Cardiac fibroblast (primary cell): ENCODE measurements around the gene ACYP2.
A peak's percentile ranks its signal among the peaks of the same experiment; 100 is the strongest.
"Not testable (repeated sequence)": the region's sequence is repeated elsewhere in the genome, so short reads cannot be mapped to it uniquely, and the experiment has no call there.

Source experiments
- DNase-seq, 2 donors: peaks; one replicate each; pipeline versions ENCODE4 v3.0.0 to v3.0.0-alpha.2; 2010; ENCODE audit warnings: low read depth in 2 of 2
- H3K4me3 ChIP-seq, 2 donors: replicated peaks in 1 of 2; 1 replicate in 1 of 2; 2 replicates in 1 of 2; pipeline ENCODE4 v1.5.1; 2011; ENCODE audit warnings: low read depth in 2 of 2, low read length in 2 of 2, mild to moderate bottlenecking in 2 of 2, moderate library complexity in 1 of 2
- TF ChIP-seq, protein P1 (sequence below): IDR thresholded peaks from one replicate; pipeline ENCODE4 v1.5.1; 2011; ENCODE audit warnings: low read depth, mild to moderate bottlenecking, low read length, inconsistent platforms

The ACYP2 gene

DNA sequence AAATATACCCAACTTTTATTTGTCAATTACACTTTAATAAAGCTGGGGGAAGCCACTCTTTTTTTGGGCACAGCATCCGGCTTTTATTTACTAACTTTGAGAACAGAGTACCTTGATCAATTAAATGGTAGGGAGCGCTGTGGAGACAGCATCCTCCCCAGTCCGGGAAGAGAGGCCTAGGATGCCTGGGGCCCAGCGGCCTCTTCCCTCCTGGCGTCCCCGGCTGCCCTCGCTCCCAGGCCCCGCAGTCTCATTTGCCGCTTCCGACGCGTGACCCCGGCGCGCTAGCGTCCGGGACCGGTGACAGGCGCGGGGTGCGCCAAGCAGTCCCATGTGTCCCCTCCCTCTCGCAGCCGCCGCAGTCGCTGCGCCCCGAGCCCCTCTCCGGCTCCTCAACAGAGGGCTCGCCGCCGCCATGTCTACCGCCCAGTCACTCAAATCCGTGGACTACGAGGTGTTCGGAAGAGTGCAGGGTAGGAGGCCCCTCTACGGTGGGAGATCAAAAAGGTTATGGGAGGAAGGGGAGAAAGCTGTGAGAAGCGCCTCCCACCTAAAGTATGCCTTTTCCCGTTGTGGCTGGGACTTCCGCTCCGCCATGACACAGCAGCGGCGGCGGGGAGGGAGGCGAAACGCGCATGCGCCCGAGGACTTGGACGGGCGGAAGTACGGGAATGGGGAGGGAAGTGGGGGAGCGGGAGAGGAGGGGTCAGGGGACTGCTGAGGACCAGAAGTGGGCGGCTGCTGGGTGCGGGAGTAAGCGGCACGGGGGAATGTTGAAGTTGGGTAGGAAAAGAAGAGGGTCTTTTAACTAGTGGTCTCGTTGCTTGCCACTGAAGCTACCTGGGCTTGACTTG lies at the start of gene ACYP2:
Gene ACYP2 (plus strand): TSS at position 332 of the 854 bp plus-strand sequence.
- H3K4me3 ChIP-seq = peak within 1 kb of the TSS; percentile 64 to 73
- TF ChIP-seq, protein P1, sequence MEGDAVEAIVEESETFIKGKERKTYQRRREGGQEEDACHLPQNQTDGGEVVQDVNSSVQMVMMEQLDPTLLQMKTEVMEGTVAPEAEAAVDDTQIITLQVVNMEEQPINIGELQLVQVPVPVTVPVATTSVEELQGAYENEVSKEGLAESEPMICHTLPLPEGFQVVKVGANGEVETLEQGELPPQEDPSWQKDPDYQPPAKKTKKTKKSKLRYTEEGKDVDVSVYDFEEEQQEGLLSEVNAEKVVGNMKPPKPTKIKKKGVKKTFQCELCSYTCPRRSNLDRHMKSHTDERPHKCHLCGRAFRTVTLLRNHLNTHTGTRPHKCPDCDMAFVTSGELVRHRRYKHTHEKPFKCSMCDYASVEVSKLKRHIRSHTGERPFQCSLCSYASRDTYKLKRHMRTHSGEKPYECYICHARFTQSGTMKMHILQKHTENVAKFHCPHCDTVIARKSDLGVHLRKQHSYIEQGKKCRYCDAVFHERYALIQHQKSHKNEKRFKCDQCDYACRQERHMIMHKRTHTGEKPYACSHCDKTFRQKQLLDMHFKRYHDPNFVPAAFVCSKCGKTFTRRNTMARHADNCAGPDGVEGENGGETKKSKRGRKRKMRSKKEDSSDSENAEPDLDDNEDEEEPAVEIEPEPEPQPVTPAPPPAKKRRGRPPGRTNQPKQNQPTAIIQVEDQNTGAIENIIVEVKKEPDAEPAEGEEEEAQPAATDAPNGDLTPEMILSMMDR = peak; percentile 2
- DNase-seq = peak; percentile 97 to 99

DNA sequence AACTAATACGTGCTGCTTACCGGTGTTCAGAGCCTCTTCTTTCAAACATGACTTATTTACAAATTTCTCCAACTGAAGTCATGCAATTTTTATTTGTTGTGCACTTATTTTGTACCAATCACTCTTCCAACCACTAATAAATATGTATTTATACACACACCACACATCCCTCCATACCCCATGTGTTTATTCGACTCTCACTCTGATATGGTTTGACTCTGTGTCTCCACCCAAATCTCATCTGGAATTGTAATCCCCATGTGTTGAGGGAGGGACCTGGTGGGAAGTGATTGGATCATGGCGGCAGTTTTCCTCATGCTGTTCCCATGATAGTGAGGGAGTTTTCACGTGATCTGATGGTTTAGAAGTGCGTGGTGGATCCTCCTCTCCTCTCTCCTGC lies 49.5 kb upstream of the ACYP2 start:
- no peak overlapping the region for H3K4me3 ChIP-seq
- TF ChIP-seq, protein P1 = no peak
- DNase-seq = no peak

DNA sequence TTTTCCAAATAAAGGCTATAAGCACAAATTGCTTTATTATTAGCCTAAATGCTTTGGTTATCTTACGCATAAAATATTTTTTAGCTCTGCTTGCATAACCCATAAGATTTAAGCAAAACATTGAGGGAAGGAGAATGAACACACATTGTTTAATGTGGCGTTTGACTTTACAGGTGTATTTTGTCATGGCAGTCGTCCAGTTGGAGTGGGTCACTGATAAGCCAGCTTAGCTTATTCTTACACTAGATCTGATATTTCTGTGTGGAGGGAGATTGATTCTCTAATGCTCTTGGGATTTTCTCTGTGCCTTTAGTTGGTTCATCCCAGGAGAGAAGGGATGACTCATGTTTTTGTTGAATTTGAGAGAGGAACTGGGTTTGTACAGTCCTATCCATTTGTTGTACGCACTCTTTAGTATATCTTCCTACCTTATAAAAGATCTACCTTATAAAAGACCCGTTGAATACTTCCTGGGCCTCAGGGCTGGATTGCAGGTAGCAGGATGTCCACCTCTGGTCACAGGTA lies 47.5 kb upstream of the ACYP2 start:
- DNase-seq = peak in 1 of 2 donors; percentile 65
- no peak overlapping the region for H3K4me3 ChIP-seq
- TF ChIP-seq, protein P1 = no peak

DNA sequence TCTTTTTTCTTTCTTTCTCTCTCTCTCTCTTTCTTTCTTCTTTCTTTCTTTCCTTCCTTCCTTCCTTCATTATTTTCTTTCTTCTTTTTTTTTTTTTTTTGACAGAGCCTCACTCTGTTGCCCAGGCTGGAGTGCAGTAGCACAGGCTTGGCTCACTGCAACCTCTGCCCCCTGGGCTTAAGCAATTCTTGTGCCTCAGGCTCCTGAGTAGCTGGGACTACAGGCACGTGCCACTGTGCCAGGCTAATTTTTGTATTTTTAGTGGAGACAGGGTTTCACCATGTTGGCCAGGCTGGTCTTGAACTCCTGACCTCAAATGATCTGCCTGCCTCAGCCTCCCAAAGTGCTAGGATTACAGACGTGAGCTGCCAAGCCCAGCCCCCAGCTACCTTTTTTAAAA lies 42.9 kb upstream of the ACYP2 start:
- not testable (repeated sequence) for H3K4me3 ChIP-seq, DNase-seq

DNA sequence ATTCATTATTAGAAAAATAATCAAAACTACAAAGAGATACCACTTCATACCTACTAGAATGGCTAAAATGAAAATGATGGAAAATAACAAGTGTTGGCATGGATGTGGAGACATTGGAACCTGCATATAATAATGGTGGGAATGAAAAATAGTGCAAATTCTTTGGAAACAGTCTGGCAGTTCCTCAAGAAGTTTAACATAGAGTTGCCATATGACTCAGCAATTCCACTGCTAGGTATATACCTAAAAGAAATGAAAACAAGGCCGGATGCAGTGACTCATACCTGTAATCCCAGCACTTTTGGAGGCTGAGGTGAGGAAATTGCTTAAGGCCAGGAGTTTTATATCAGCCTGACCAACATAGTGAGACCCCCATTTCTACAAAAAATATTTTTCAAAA lies 41.6 kb upstream of the ACYP2 start:
- peak in 1 of 2 donors; percentile 80 for DNase-seq
- TF ChIP-seq, protein P1 = no peak

DNA sequence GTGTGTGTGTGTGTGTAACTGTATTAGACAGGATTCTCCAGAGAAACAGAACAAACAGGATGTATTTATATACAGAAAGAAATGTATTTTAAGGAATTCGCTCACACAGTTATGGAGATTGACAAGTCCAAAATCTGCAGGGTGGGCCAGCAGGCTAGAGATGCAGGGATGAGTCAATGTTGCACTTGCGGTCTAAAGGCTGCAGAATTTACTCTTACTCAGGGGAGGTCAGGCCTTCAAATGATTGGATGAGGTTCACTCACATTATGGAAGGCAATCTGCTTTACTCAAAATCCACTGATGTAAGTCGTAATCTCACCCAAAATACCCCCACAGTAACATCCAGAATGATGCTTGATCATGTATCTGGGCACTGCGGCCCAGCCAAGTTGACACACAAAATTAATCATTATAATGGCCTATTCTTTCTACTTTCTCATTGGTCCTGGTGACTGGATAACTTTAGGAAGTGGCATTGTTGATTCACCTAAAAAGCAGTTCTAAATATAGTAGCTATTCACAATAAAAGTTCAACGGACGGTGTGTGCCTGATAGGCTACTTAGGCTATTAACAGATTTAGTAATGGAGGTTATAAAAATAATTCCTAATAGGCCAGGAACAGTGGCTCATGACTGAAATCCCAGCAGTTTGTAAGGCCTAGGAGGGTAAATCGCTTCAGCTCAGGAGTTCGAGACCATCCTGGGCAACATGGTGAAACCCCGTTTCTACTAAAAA lies 40.6 kb upstream of the ACYP2 start:
- H3K4me3 ChIP-seq = no peak overlapping the region
- TF ChIP-seq, protein P1 = no peak
- peak in 1 of 2 donors; percentile 67 for DNase-seq

More for the DNA sequence above, 41.6 kb upstream of the ACYP2 start:
- H3K4me3 ChIP-seq = no peak overlapping the region

DNA sequence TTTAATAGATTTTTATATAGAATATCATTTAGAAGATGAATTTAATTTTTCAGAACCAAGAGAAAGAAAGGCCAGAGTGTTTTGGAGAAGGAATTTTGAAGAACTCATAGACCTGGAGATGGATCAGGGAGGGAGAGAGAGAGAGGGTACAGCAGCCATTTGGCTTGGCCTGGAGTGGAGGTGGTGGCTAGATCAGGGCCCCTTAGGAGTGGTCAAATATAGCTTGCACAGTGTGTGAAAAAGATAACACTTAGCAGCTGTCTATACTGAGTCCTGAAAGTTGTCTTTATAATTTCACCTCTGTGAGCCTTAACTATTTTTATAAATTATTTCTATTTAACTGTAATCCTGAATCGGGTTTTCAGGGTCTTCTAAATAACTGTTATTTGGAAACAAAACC lies 38.8 kb upstream of the ACYP2 start:
- DNase-seq = no peak
- H3K4me3 ChIP-seq = no peak overlapping the region
- TF ChIP-seq, protein P1 = no peak
